GM18508 (cell line): ENCODE measurements around the gene SUMF1.

ENCODE experiments used
- ATAC-seq: cut with Tn5 transposase; IDR thresholded peaks from one replicate; pipeline ENCODE4 v1.9.1; 2021; ENCODE audit warnings: moderate number of reproducible peaks; ENCODE audit not compliant: insufficient read depth, unreplicated experiment

Gene SUMF1

GRCh38 chr3:4314688-4315087 lies 152.4 kb downstream of the SUMF1 start:
- ATAC-seq: no peak

- ATAC-seq: no peak
These were observed 153.3 kb downstream of the SUMF1 start for GRCh38 chr3:4313606-4314293.

GRCh38 chr3:4311496-4311895 lies 155.6 kb downstream of the SUMF1 start:
- no peak for ATAC-seq
